GM12873 (cell line): ENCODE results near the gene NPTX1.

ENCODE experiments used
- CTCF ChIP-seq: IDR thresholded peaks from 2 replicates; pipeline ENCODE4 v1.5.1; 2012; ENCODE audit warnings: low read depth, mild to moderate bottlenecking, moderate library complexity, low read length, control low read depth; ENCODE audit not compliant: insufficient read depth; ENCODE audit errors: missing control alignments

Gene NPTX1

GRCh38 chr17:80430446-80431245 lies 45.8 kb downstream of the NPTX1 start:
- no peak for TF ChIP-seq CTCF

GRCh38 chr17:80429356-80430275 lies 46.8 kb downstream of the NPTX1 start:
- no peak for TF ChIP-seq CTCF

GRCh38 chr17:80428796-80429195 lies 47.6 kb downstream of the NPTX1 start:
- no peak for TF ChIP-seq CTCF

GRCh38 chr17:80428363-80428762 lies 48.0 kb downstream of the NPTX1 start:
- no peak for TF ChIP-seq CTCF

- TF ChIP-seq CTCF = no peak
These were observed 48.8 kb downstream of the NPTX1 start for GRCh38 chr17:80427366-80428282.

- TF ChIP-seq CTCF = peak; percentile 96
These were observed 49.6 kb downstream of the NPTX1 start for GRCh38 chr17:80426671-80427326.
